Panc1 (cell line): ENCODE data around the gene PLAAT4. TPM values are rescaled to one million over a fixed set of nuclear protein-coding genes. Genes with fewer than 3 reads are reported as not detected.

ENCODE experiments used
- ATAC-seq: fragments of 200-7000 bp; cut with Tn5 transposase; 2 replicates; pipeline ENCODE4 v1.9.1; 2020; ENCODE audit warnings: mild to moderate bottlenecking, moderate library complexity
- Bru-seq: library from RNA; stranded (reverse); fragments of 400-500 nt; gene quantifications from one replicate; lab custom pipeline; 2021; lab: Mats Ljungman, UMichigan
- BruChase-seq, 2 experiments: library from RNA; stranded (reverse); fragments of 400-500 nt; gene quantifications; one replicate each; lab custom pipeline; 2021; lab: Mats Ljungman, UMichigan
- BruUV-seq: library from RNA; stranded (reverse); fragments of 400-500 nt; replicated peaks from 2 replicates; lab custom pipeline; 2021; lab: Mats Ljungman, UMichigan
- CTCF ChIA-PET: fragments of 300-600 bp; sonication (Branson Sonifier 250); formaldehyde crosslinking; loops from one replicate; lab custom pipeline; 2022; ENCODE audit warnings: antibody characterized with exemption; lab: Charles Lee
- POLR2A ChIA-PET: fragments of 300-600 bp; sonication (Branson Sonifier 250); formaldehyde crosslinking; loops from one replicate; lab custom pipeline; 2022; ENCODE audit warnings: antibody characterized with exemption; lab: Charles Lee
- DNase-seq: peaks from one replicate; pipeline ENCODE4 v3.0.0-alpha.2; 2010; ENCODE audit warnings: low read depth, low spot score
- H3K27ac ChIP-seq: 2 replicates; pipeline ENCODE4 v1.5.1; 2011; ENCODE audit warnings: mild to moderate bottlenecking, low read length, inconsistent platforms
- H3K27me3 ChIP-seq: fragments of 200-500 bp; sonication (Bioruptor generic); 2 replicates; pipeline ENCODE4 v1.6.0; 2014; ENCODE audit warnings: low read length, inconsistent platforms; ENCODE audit not compliant: control insufficient read depth, insufficient read depth
- H3K36me3 ChIP-seq: fragments of 200-500 bp; sonication (Bioruptor generic); 2 replicates; pipeline ENCODE4 v1.5.1; 2014; ENCODE audit warnings: inconsistent platforms, mild to moderate bottlenecking, low read length, moderate library complexity; ENCODE audit not compliant: control insufficient read depth, insufficient read depth
- H3K4me1 ChIP-seq: 2 replicates; pipeline ENCODE4 v1.5.1; 2011; ENCODE audit warnings: inconsistent platforms, mild to moderate bottlenecking, low read length, moderate library complexity; ENCODE audit not compliant: control insufficient read depth, insufficient read depth
- H3K4me3 ChIP-seq, 2 experiments: 2 replicates each; pipeline ENCODE4 v1.5.1; 2011 to 2012; ENCODE audit warnings: low read depth in 2 of 2, low read length in 2 of 2, mild to moderate bottlenecking in 2 of 2, inconsistent platforms in 1 of 2, moderate library complexity in 1 of 2
- H3K9me3 ChIP-seq: fragments of 200-500 bp; sonication (Bioruptor generic); 2 replicates; pipeline ENCODE4 v1.5.1; 2014; ENCODE audit warnings: low read depth, mild to moderate bottlenecking, inconsistent platforms, low read length, moderate library complexity; ENCODE audit not compliant: control insufficient read depth, insufficient read depth
- POLR2AphosphoS5 ChIP-seq: IDR thresholded peaks from 2 replicates; pipeline ENCODE4 v1.6.1; 2012; ENCODE audit warnings: mild to moderate bottlenecking, low read depth, low read length, moderate library complexity
- SIN3A ChIP-seq: IDR thresholded peaks from 2 replicates; pipeline ENCODE4 v1.6.1; 2012; ENCODE audit warnings: low read depth, mild to moderate bottlenecking, low read length, moderate library complexity, borderline replicate concordance; ENCODE audit not compliant: insufficient read depth
- TCF7L2 ChIP-seq: IDR thresholded peaks from 2 replicates; pipeline ENCODE4 v1.6.1; 2011; ENCODE audit warnings: mild to moderate bottlenecking, low read depth, low read length, inconsistent platforms
- in situ Hi-C: cut with HindIII; loops from 2 replicates; pipeline ENCODE4 v1.10.0; 2016; ENCODE audit warnings: low sequenced_read_pairs, low pct_unique_long_range_greater_than_20kb
- intact Hi-C: fragments of 100-400 bp; cut with micrococcal nuclease; formaldehyde crosslinking; loops from one replicate; pipeline ENCODE4 v1.10.0; 2022; ENCODE audit not compliant: unreplicated experiment
- long read RNA-seq: library from polyadenylated mRNA; unstranded; transcript quantifications from one replicate; pipeline ENCODE4 v2.0.0, GENCODE V29; 2021; ENCODE audit not compliant: unreplicated experiment
- polyA plus RNA-seq: library from polyadenylated mRNA; unstranded; fragments of >200 nt; gene quantifications from one replicate; pipeline ENCODE4 v1.2.1, GENCODE V29; 2012; ENCODE audit warnings: missing spikeins; ENCODE audit not compliant: insufficient read length
- total RNA-seq: library from RNA; stranded (reverse); gene quantifications from one replicate; pipeline ENCODE4 v1.2.1, GENCODE V29; 2021; ENCODE audit not compliant: unreplicated experiment
- TF ChIP-seq, protein P1 (sequence below), 2 experiments: IDR thresholded peaks; 2 replicates each; pipeline ENCODE4 v1.6.1; 2011 to 2012; ENCODE audit warnings: low read depth in 2 of 2, control low read depth in 1 of 2, low read length in 1 of 2, mild to moderate bottlenecking in 1 of 2, moderate library complexity in 1 of 2; ENCODE audit not compliant: insufficient read depth in 1 of 2
- TF ChIP-seq, protein P2 (sequence below): fragments of 450-650 bp; IDR thresholded peaks from 2 replicates; pipeline ENCODE4 v1.5.1; 2017; ENCODE audit warnings: mild to moderate bottlenecking

Gene PLAAT4, protein sequence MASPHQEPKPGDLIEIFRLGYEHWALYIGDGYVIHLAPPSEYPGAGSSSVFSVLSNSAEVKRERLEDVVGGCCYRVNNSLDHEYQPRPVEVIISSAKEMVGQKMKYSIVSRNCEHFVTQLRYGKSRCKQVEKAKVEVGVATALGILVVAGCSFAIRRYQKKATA
- total RNA-seq (15.2 TPM), Bru-seq, nascent RNA (percentile 35 among the genes with signal in this experiment), BruChase-seq, experiment 1, labeled RNA remaining after a 2-hour chase (percentile 28 among the genes with signal in this experiment), BruChase-seq, experiment 2, labeled RNA remaining after a 6-hour chase (percentile 29 among the genes with signal in this experiment)
- polyA plus RNA-seq, result 5.7 TPM
- long read RNA-seq, partial matches to known transcripts, result 1 of 3 reads
- long read RNA-seq, other reads (novel, unspliced or antisense), result 0 of 3 reads

DNA sequence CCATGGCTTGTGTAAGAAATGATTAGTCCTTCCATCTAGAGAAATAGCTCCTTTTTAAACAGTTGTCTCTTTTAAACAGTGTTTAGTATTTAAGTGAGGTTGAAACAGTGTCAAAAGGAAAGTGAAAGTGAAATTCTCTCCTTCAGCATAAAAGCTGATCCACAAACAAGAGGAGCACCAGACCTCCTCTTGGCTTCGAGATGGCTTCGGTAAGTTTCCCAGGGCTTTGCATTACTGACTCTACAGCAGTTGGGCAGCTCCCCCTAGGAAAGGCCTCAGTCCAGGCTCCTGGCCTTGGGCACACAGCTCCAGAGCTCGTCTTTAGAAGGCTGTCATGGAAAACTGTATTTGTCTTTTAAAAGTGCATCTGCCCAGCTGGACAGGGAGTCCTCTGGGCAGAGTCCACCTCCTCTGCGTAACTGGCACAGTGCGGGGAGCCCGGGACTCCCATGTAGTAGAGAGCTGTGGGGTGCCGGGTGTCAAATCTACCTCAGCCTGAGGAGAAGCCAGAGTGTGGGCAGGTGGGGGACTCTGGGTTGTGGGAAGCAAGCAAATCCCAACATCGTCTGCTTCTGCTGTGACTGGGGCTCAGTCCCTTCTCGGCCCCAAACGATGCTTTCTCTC, at the start of gene PLAAT4:
TSS of gene PLAAT4 (plus strand) at position 140 of the 624 bp plus-strand sequence. CDS start at position 201, 61 bp downstream.
- Histone ChIP-seq H3K27me3 (peaks cover 9% of the 10 kb centered on the region; the same call in 1 of the 2 replicates), H3K36me3 (no peaks in the 10 kb centered on the region), H3K4me3 (peak within 1 kb of the TSS; percentile 28 to 56), H3K4me1 (no peaks in the 10 kb centered on the region), H3K9me3 (no peaks in the 10 kb centered on the region), H3K27ac (peak within 1 kb of the TSS; percentile 2)
- CTCF ChIA-PET, result no interaction called here
- BruUV-seq, result no TSS peak
- TF ChIP-seq, protein P1, sequence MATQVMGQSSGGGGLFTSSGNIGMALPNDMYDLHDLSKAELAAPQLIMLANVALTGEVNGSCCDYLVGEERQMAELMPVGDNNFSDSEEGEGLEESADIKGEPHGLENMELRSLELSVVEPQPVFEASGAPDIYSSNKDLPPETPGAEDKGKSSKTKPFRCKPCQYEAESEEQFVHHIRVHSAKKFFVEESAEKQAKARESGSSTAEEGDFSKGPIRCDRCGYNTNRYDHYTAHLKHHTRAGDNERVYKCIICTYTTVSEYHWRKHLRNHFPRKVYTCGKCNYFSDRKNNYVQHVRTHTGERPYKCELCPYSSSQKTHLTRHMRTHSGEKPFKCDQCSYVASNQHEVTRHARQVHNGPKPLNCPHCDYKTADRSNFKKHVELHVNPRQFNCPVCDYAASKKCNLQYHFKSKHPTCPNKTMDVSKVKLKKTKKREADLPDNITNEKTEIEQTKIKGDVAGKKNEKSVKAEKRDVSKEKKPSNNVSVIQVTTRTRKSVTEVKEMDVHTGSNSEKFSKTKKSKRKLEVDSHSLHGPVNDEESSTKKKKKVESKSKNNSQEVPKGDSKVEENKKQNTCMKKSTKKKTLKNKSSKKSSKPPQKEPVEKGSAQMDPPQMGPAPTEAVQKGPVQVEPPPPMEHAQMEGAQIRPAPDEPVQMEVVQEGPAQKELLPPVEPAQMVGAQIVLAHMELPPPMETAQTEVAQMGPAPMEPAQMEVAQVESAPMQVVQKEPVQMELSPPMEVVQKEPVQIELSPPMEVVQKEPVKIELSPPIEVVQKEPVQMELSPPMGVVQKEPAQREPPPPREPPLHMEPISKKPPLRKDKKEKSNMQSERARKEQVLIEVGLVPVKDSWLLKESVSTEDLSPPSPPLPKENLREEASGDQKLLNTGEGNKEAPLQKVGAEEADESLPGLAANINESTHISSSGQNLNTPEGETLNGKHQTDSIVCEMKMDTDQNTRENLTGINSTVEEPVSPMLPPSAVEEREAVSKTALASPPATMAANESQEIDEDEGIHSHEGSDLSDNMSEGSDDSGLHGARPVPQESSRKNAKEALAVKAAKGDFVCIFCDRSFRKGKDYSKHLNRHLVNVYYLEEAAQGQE (IDR thresholded peaks at IDR 0.05; ENCODE audit: insufficient read depth in 1 of 2, low read depth in 2 of 2, low read length in 1 of 2), result no peak
- TF ChIP-seq SIN3A, result no peak
- no peak for TF ChIP-seq POLR2AphosphoS5
- TF ChIP-seq TCF7L2, result no peak
- TF ChIP-seq, protein P2, sequence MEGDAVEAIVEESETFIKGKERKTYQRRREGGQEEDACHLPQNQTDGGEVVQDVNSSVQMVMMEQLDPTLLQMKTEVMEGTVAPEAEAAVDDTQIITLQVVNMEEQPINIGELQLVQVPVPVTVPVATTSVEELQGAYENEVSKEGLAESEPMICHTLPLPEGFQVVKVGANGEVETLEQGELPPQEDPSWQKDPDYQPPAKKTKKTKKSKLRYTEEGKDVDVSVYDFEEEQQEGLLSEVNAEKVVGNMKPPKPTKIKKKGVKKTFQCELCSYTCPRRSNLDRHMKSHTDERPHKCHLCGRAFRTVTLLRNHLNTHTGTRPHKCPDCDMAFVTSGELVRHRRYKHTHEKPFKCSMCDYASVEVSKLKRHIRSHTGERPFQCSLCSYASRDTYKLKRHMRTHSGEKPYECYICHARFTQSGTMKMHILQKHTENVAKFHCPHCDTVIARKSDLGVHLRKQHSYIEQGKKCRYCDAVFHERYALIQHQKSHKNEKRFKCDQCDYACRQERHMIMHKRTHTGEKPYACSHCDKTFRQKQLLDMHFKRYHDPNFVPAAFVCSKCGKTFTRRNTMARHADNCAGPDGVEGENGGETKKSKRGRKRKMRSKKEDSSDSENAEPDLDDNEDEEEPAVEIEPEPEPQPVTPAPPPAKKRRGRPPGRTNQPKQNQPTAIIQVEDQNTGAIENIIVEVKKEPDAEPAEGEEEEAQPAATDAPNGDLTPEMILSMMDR, result no peak
- peak; percentile 81 for ATAC-seq
- intact Hi-C loops, result no loop called here
- POLR2A ChIA-PET, result no interaction called here
- in situ Hi-C loops, result no loop called here
- DNase-seq, result no peak

DNA sequence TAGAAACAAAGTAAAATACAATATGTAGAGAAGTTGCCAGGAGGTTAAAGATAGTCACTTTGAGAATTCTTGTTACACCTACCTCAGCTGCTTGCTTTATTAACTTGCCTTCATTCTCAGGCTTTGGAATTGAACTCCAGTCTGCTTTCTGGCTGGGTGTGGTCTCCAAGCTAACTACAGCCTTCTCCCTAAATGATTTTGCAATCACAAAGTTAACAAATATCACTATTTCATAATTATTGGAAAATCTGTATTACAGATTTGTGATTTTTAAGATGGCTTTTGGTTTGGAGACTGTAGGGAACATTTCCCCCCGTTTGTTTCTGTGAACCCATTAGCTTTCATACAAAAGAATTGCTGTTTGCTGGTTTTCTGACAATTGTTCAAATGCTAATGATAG, 47.8 kb upstream of the PLAAT4 start:
- CTCF ChIA-PET, result interaction anchor here (0.6 to 1.3 kb wide), 2 partner anchors 10 to 149 kb away, joined by 3 to 7 read pairs; no protein-coding TSS in a partner anchor
- Histone ChIP-seq H3K4me1 (no peaks in the 10 kb centered on the region), H3K27me3 (peaks cover 25% of the 10 kb centered on the region), H3K9me3 (no peaks in the 10 kb centered on the region; the same call in 1 of the 2 replicates), H3K36me3 (no peaks in the 10 kb centered on the region), H3K4me3 (no peak overlapping the region), H3K27ac (no peak overlapping the region)
- no peak for TF ChIP-seq TCF7L2
- TF ChIP-seq SIN3A, result no peak
- TF ChIP-seq, protein P1 (IDR thresholded peaks at IDR 0.05; ENCODE audit: insufficient read depth in 1 of 2, low read depth in 2 of 2, low read length in 1 of 2), result no peak
- TF ChIP-seq POLR2AphosphoS5, result no peak
- TF ChIP-seq, protein P2, result no peak
- POLR2A ChIA-PET, result no interaction called here
- intact Hi-C loops (no loop called here), in situ Hi-C loops (no loop called here)
- BruUV-seq, result no TSS peak
- DNase-seq (no peak), ATAC-seq (no peak)
